Endothelial cell of umbilical vein (primary cell): ENCODE results near the gene TMEM220.

Experiments
- POLR2A ChIP-seq: IDR thresholded peaks from 2 replicates; pipeline ENCODE4 v1.6.1; 2012; ENCODE audit warnings: low read depth, mild to moderate bottlenecking, control low read depth, low read length
- POLR2AphosphoS5 ChIP-seq: IDR thresholded peaks from 2 replicates; pipeline ENCODE4 v1.6.1; 2012; ENCODE audit warnings: low read depth, mild to moderate bottlenecking, control low read depth, low read length, moderate library complexity; ENCODE audit not compliant: insufficient read depth

DNA sequence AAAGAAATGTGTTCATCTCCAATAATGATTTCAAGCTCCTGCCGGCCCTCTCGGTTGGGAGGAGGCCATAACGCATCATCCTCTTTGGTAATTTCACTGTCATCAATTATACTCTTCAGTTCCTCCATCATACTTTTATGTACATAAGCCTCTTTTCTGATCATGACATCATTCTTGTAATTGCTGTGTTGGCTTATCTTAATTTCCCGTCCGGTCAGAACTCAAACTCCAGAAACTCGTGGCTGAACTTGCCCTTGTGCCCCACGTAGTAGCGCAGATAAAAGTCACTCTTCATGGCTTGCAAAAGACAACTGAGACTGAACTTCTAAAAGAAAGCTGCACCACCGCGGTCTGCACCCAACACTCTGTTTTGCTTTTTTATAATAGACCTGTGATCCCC lies 13.6 kb downstream of the TMEM220 start:
- TF ChIP-seq POLR2A (no peak), POLR2AphosphoS5 (no peak)
